Fibroblast of skin of abdomen (primary cell): ENCODE measurements around the gene GBX2.
"Not testable (repeated sequence)": the region's sequence is repeated elsewhere in the genome, so short reads cannot be mapped to it uniquely, and the experiment has no call there.

ENCODE experiments used
- DNase-seq: peaks from one replicate; pipeline ENCODE4 v3.0.0-alpha.2; 2013

GBX2 gene

DNA sequence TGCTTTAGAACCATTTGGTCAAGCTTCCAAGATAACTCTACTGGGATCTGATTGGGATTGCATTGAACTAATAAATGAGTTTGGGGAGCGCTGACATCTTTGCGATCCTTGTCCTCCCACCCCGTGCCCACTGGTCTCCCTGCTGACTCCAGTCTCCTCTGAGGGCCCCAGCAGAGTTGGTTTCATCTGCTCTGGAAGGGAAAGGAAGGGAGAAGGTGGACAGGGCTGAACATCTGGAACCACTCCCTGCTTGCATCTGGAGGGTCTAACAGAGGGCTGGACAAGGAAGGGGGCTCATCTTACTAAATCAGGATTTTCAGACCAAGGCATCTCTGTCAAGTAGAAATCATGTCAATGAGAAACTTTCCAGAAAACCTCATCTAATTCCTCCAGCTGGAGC is 12.8 kb downstream of the GBX2 start:
- no peak for DNase-seq

GRCh38 chr2:236146436-236146835 is 21.8 kb downstream of the GBX2 start:
- no peak for DNase-seq

DNA sequence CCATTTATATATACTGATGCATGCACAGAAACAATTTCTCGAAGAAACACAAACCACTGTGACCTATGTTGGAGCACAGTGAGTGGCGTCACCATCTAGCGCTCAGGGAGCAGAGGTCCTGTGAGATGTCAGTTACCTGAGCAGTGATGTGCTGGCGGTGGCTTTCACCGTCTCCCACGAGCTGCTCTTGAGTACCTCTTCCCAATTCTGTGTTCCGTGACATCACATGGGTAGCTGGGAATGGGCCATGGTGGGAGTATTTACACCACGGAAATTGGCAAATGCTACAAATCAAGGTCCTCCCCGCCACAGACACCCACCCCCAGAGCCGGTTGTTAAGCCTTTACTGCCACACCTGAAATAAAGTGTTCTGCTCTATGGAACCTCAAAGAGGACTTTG is 24.4 kb downstream of the GBX2 start:
- no peak for DNase-seq

DNA sequence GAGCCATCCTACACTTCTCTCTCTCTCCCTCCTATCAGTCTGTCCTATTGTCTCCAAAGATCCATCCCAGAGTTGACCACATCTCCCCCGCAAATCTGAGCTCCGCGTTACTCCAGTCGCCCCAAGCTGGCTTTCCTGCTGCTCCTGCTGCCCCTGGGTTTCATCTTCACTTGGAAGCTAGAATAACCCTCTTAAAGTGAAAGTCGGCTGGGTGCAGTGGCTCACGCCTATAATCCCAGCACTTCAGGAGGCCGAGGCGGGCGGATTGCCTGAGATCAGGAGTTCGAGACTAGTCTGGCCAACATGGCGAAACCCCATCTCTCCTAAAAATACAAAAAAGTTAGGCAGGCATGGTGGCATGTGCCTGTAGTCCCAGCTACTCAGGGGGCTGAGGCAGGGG is 26.6 kb downstream of the GBX2 start:
- DNase-seq: not testable (repeated sequence)

DNA sequence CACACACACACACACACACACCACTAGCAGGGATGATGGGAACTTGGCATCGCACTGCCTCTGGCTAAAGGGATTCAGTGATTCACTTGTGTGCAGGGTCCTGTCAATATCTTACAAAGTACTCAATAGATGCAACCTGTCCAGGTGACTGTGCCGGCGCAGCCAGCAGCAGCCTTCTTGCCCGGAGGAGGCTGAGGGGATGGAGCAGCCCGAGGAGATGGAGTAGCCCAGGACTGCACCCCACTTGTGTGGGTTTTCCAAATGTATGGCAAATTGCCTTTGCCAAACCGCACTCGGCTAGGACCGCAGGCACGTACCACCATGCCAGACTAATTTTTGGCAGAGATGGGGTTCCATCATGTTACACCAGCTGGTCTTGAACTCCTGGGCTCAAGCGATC is 31.1 kb downstream of the GBX2 start:
- DNase-seq: no peak

GRCh38 chr2:236136538-236136937 is 31.6 kb downstream of the GBX2 start:
- DNase-seq: no peak

DNA sequence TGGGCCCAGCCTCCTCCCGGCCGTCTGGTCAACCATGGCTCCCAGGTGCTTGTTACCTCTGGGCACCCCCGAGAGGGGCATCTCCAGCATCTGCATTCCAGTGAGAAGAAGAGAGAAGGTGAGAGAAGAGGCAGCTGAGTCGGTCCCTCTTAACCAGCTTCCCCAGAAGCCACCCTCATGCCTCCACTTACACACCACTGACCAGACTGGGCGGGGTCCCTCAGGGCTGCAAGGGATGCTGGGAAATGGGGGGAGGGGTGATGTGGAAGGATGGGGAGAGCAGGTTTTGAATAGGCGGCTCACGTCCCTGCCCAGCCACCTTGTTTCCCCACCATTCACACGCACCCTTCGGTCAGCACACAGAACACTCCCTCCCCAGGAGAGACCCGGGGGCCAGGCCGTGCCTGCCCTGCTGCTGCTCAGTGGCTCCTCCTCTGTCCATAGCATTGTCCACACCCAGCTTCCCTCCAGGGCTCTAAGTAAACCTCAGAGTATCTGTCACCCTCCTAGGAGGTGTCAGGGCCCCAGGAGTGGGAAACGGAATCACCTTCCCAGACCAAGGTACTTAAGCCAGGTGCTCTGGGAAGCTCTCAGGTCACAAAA is 34.7 kb downstream of the GBX2 start:
- DNase-seq: no peak

DNA sequence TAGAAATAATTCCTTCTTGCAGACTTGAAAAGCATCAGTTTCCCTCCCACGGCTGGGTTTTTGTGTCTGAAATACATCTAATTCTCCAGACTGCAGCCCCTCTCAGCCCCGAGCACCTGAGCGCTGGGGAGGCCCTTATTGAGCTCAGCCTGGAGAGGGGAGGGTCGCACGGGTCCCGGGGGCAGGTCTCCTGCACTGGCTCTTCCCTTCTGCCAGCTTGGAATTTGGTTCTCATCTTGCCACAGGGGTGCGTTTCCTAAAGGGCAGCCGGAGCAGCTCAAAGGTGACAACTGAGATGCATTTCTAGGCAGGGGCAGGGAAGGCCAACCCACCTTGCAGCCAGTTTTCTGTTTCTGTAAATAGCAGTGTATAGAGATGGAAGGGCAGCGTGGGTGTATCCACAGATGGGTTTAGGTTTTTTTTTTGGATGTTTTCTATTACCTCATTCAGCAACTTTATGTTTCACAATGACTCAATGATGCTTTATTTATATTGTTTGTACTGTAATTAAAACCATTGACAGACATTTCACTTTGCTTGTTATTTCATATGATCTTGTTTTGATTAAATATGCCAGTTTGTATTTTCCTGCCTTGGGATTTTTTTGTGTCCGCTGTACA is 37.0 kb downstream of the GBX2 start:
- DNase-seq: no peak

DNA sequence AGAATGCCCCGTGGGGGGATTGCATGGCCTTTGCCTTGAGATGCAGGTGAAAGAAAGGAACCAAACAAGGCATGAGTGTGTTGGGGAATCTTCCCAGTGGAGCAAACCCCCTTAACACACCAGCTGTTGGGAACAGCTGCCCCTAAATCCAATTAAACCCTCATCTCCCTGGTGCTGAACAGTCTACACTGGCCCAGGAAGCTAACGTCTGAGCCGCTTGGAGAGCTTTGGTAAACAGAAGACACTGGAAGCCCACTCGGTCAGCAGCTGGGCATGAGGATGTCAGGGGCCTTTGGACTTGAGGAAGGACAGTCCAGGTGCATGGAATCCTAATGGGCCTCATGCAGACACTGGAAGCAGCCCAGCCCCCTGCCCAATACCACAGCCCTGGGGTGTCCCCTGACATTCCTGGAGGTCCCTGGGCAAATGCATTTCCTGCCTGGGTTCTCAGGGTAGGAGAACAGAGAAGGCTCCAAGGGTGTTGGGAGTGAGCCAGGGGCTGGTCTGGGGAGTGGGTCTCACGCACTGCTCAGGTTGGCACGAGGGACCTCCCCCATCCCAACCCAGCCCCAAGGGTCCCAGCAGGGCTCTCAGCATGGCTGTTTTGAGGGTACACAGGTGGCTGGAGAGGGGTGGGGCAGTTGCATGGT is 37.7 kb downstream of the GBX2 start:
- no peak for DNase-seq

DNA sequence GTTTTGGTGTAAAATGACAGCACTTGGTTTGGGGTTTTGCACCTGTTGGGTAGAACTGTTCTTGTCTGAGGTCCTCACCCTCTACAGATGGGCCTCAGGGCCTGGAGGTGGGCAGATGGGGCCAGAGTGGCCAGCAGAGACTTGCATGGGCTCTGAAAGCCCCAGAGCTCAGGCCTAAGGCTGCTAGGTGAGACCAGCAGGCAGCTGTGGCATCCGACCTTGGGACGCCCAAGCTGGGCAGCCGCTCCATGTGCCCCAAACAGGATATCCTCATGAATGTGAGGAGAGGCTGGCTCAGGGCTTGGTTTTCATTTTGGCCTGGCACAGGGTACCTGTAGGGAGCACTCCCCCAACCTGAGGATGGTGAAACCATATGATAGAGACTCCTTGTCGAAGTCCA is 38.3 kb downstream of the GBX2 start:
- no peak for DNase-seq

DNA sequence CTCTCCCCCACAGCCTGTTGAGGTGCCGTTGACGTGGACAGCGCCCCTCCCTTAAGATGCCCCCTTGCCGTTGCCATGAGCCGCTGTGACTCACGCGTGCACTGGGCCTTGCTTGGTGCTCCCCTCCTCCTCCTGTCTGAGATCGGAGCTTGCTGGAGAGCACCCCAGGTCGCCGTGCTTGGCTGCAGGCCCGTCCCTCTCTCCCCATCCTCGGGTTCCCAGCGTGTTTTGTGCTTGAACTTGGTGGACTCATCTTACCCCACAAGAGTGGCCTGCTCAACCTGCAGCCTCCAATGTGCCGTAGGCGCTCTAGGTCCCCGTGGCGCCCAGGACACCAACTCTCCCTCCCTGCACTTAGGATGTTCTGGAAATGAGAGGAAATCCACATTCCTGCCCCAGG is 39.9 kb downstream of the GBX2 start:
- DNase-seq: no peak

- DNase-seq: no peak
These were observed 41.2 kb downstream of the GBX2 start for GRCh38 chr2:236127010-236127409.

- DNase-seq: no peak
These were observed 42.6 kb downstream of the GBX2 start for GRCh38 chr2:236125541-236125940.

- no peak for DNase-seq
These were observed 43.8 kb downstream of the GBX2 start for GRCh38 chr2:236124182-236124893.

DNA sequence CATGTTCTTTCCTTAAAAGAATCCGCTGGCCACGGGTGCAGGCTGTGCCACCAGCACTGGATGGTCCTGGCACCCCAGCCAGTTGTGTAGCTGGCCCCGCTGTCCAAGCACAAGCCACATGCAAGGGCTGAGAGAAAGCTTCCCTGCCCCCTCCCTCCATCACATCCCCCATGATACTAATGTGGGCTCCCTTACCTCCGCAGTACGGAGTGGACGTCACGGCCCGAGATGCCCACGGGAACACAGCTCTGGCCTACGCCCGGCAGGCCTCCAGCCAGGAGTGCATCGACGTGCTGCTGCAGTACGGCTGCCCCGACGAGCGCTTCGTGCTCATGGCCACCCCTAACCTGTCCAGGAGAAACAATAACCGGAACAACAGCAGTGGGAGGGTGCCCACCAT is 44.5 kb downstream of the GBX2 start:
- DNase-seq: no peak

- no peak for DNase-seq
These were observed 46.0 kb downstream of the GBX2 start for GRCh38 chr2:236122236-236122635.

DNA sequence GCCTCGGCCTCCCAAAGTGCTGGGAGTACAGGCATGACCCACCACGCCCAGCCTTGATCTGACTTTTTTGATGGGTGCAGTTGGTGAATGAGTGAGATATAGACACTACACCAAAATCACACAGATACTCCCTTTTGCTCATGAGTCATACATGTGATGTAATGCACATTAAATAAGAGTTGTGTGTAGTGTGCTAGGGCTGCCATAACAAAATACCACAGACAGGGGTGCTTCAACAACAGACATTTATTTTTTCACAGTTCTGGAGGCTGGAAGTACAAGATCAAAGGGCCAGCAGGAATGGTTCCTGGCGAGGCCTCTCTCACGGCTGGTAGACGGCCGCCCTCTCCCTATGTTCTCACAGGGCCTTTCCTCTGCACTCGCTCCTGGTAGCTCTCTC is 46.6 kb downstream of the GBX2 start:
- DNase-seq: peak; percentile 19

GRCh38 chr2:236120829-236121228 is 47.4 kb downstream of the GBX2 start:
- no peak for DNase-seq

DNA sequence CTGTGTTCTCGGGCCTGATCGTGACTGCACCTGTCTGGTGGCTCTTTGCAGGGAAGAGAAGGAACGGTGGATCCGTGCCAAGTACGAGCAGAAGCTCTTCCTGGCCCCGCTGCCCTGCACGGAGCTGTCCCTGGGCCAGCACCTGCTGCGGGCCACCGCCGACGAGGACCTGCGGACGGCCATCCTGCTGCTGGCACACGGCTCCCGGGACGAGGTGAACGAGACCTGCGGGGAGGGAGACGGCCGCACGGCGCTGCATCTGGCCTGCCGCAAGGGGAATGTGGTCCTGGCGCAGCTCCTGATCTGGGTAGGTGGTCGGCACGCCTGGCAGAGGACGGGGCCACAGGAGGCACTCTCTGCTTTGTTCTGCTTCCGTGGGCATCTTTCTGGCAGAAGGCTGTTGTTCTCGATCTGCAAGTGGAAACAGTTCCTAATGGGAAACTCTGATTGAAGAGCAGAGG is 48.0 kb downstream of the GBX2 start:
- DNase-seq: no peak

DNA sequence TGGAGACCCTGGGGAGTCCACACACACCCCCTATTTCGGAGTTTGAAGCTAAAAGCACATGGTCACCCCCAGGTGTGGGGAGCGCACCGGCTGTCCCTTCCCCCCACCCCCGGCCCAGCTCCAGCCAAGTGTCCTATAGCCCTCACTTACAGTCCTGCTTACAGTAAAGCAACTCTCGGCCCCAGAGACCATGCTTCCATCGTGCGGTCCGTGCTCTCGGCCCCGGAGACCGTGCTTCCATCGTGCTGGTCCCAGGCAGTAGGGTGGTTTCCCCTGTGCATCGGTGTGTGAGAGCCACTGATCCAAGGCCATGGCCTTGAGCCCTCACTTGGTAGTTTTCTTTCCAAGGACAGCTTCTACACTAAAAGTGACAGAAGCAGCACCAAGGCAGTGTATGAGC is 48.7 kb downstream of the GBX2 start:
- DNase-seq: no peak

GRCh38 chr2:236119003-236119402 is 49.2 kb downstream of the GBX2 start:
- DNase-seq: no peak

DNA sequence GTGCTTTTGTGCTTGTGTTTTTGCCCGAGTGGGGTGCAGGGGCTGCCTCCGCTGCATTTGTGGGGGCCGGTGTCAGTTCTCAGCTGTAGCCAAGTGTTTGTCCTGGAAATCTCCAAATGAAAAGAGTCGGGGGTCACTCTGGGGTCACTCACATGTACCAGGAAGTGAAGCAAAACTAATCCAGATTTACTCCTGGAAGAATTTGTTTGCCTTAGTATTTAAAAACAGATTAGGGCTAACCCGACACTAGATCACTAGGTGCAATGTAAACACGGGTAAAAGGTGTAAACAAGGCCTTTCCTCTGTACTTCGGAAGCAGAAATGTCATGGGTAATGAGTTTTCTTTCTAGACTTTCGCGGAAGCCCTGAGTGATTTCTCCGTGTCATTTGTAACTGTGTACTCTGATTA is 50.3 kb downstream of the GBX2 start:
- no peak for DNase-seq

DNA sequence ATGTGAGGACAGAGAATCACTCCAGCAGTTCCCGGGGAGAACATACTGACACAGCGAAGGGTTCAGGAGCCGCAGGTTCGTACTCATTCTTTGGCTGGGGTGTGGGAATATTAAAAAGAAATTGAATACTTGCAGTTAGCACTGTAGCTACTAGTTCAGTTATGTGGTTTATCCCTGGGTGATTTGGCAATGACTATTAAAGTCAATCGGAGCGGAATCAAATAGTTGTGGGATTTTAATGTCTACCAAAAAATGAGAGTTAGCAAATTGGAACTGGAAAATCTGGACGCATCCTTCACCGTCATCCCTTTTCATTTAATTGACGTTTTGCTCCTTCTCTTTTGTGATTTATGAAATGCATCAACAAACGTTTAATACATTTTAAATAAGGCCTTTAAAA is 50.8 kb downstream of the GBX2 start:
- DNase-seq: peak; percentile 76
